Caco-2 (cell line): ENCODE measurements around the gene RETREG1. TPM values are rescaled to one million over a fixed set of nuclear protein-coding genes. Genes with fewer than 3 reads are reported as not detected.

Source experiments
- BruUV-seq: library from RNA; stranded (reverse); fragments of 400-500 nt; replicated peaks from 2 replicates; lab custom pipeline; 2021; lab: Mats Ljungman, UMichigan
- CTCF ChIA-PET: fragments of 300-600 bp; sonication (Branson Sonifier 250); formaldehyde crosslinking; loops from one replicate; lab custom pipeline; 2022; ENCODE audit warnings: antibody characterized with exemption; lab: Charles Lee
- POLR2A ChIA-PET: fragments of 300-600 bp; sonication (Branson Sonifier 250); formaldehyde crosslinking; loops from one replicate; lab custom pipeline; 2022; ENCODE audit warnings: antibody characterized with exemption; lab: Charles Lee
- DNase-seq, 2 experiments: peaks; one replicate each; pipeline versions ENCODE4 v3.0.0 to v3.0.0-alpha.2; 2020 to 2022
- H3K27me3 ChIP-seq: replicated peaks from 2 replicates; pipeline ENCODE4 v1.6.0; 2011; ENCODE audit warnings: low read length; ENCODE audit not compliant: control insufficient read depth, insufficient read depth
- H3K36me3 ChIP-seq: 2 replicates; pipeline ENCODE4 v1.5.1; 2011; ENCODE audit warnings: low read length; ENCODE audit not compliant: control insufficient read depth, insufficient read depth
- H3K4me1 ChIP-seq: fragments of 250-450 bp; sonication (Bioruptor Pico); 2 replicates; pipeline ENCODE4 v1.5.1; 2020; ENCODE audit warnings: mild to moderate bottlenecking
- H3K4me3 ChIP-seq: 2 replicates; pipeline ENCODE4 v1.5.1; 2011; ENCODE audit warnings: low read depth, mild to moderate bottlenecking, control low read depth, low read length
- H3K9me3 ChIP-seq: fragments of 250-450 bp; sonication (Bioruptor Pico); 2 replicates; pipeline ENCODE4 v1.5.1; 2020; ENCODE audit warnings: mild to moderate bottlenecking, moderate library complexity
- H3K27ac Mint-ChIP-seq: one replicate; pipeline ENCODE4 v1.8.0; 2022; ENCODE audit warnings: mixed read lengths; ENCODE audit not compliant: unreplicated experiment
- H3K27me3 Mint-ChIP-seq: one replicate; pipeline ENCODE4 v1.8.0; 2022; ENCODE audit warnings: mixed read lengths; ENCODE audit not compliant: insufficient read depth, unreplicated experiment
- H3K36me3 Mint-ChIP-seq: one replicate; pipeline ENCODE4 v1.8.0; 2022; ENCODE audit warnings: mild to moderate bottlenecking, mixed read lengths; ENCODE audit not compliant: insufficient read depth, unreplicated experiment
- H3K4me1 Mint-ChIP-seq: one replicate; pipeline ENCODE4 v1.8.0; 2022; ENCODE audit warnings: low read depth, mixed read lengths; ENCODE audit not compliant: unreplicated experiment
- H3K4me3 Mint-ChIP-seq: one replicate; pipeline ENCODE4 v1.8.0; 2022; ENCODE audit warnings: mild to moderate bottlenecking, moderate library complexity, mixed read lengths; ENCODE audit not compliant: unreplicated experiment
- H3K9me3 Mint-ChIP-seq: one replicate; pipeline ENCODE4 v1.8.0; 2022; ENCODE audit warnings: mixed read lengths; ENCODE audit not compliant: unreplicated experiment
- intact Hi-C: fragments of 100-400 bp; cut with micrococcal nuclease; formaldehyde crosslinking; loops from one replicate; pipeline ENCODE4 v1.10.0; 2022; ENCODE audit not compliant: unreplicated experiment
- total RNA-seq: library from RNA; stranded (reverse); gene quantifications from 2 replicates; pipeline ENCODE4 v1.2.3, GENCODE V29; 2022
- TF ChIP-seq, protein P1 (sequence below), 2 experiments: fragments of 200-600 bp in 1 of 2; IDR thresholded peaks; 1 replicate in 1 of 2; 2 replicates in 1 of 2; pipeline versions ENCODE4 v1.5.1 to v1.8.0; 2011 to 2022; ENCODE audit warnings: antibody characterized with exemption in 1 of 2, control low read depth in 1 of 2, inconsistent platforms in 1 of 2, low read depth in 1 of 2, low read length in 1 of 2, mild to moderate bottlenecking in 1 of 2, moderate library complexity in 1 of 2; ENCODE audit not compliant: insufficient read depth in 1 of 2, severe bottlenecking in 1 of 2, unreplicated experiment in 1 of 2

Gene RETREG1
- total RNA-seq, 1 experiment from 2014 or later, result 15.1 TPM

- H3K27me3 ChIP-seq, result no peaks in the 10 kb centered on the region
- no peaks in the 10 kb centered on the region for H3K4me1 ChIP-seq
- ChIA-PET CTCF (no interaction called here), POLR2A (no interaction called here)
- intact Hi-C loops, result loop anchor here (5.0 kb wide), 1 partner anchor 43 kb away; no protein-coding TSS in a partner anchor
- TF ChIP-seq, protein P1, sequence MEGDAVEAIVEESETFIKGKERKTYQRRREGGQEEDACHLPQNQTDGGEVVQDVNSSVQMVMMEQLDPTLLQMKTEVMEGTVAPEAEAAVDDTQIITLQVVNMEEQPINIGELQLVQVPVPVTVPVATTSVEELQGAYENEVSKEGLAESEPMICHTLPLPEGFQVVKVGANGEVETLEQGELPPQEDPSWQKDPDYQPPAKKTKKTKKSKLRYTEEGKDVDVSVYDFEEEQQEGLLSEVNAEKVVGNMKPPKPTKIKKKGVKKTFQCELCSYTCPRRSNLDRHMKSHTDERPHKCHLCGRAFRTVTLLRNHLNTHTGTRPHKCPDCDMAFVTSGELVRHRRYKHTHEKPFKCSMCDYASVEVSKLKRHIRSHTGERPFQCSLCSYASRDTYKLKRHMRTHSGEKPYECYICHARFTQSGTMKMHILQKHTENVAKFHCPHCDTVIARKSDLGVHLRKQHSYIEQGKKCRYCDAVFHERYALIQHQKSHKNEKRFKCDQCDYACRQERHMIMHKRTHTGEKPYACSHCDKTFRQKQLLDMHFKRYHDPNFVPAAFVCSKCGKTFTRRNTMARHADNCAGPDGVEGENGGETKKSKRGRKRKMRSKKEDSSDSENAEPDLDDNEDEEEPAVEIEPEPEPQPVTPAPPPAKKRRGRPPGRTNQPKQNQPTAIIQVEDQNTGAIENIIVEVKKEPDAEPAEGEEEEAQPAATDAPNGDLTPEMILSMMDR (IDR thresholded peaks at IDR 0.05; ENCODE audit: insufficient read depth in 1 of 2, low read depth in 1 of 2, low read length in 1 of 2, severe bottlenecking in 1 of 2, unreplicated experiment in 1 of 2), result no peak
- H3K4me3 ChIP-seq, result no peak overlapping the region
- H3K9me3 ChIP-seq, result no peaks in the 10 kb centered on the region
- no TSS peak for BruUV-seq
- no peaks in the 10 kb centered on the region for H3K9me3 Mint-ChIP-seq
- H3K36me3 Mint-ChIP-seq, result no peaks in the 10 kb centered on the region
- H3K36me3 ChIP-seq, result no peaks in the 10 kb centered on the region
- H3K4me3 Mint-ChIP-seq, result no peak overlapping the region
- no peaks in the 10 kb centered on the region for H3K27me3 Mint-ChIP-seq
- no peak overlapping the region for H3K27ac Mint-ChIP-seq
- DNase-seq, result no peak
- no peaks in the 10 kb centered on the region for H3K4me1 Mint-ChIP-seq
Observed at GRCh38 chr5:16619136-16619535, 2.3 kb upstream of the RETREG1 start.

GRCh38 chr5:16618138-16618897, 1.5 kb upstream of the RETREG1 start:
- CTCF ChIA-PET, result no interaction called here
- TF ChIP-seq, protein P1 (IDR thresholded peaks at IDR 0.05; ENCODE audit: insufficient read depth in 1 of 2, low read depth in 1 of 2, low read length in 1 of 2, severe bottlenecking in 1 of 2, unreplicated experiment in 1 of 2), result no peak
- Mint-ChIP-seq H3K36me3 (no peaks in the 10 kb centered on the region), H3K4me1 (no peaks in the 10 kb centered on the region), H3K9me3 (no peaks in the 10 kb centered on the region), H3K27me3 (no peaks in the 10 kb centered on the region), H3K27ac (no peak overlapping the region), H3K4me3 (no peak overlapping the region)
- H3K4me3 ChIP-seq, result no peak overlapping the region
- no peaks in the 10 kb centered on the region for H3K36me3 ChIP-seq
- no peaks in the 10 kb centered on the region for H3K9me3 ChIP-seq
- no peaks in the 10 kb centered on the region for H3K4me1 ChIP-seq
- no TSS peak for BruUV-seq
- no peaks in the 10 kb centered on the region for H3K27me3 ChIP-seq
- DNase-seq, result no peak
- POLR2A ChIA-PET, result no interaction called here
- intact Hi-C loops, result loop anchor here (5.0 kb wide), 1 partner anchor 44 kb away; no protein-coding TSS in a partner anchor

DNA sequence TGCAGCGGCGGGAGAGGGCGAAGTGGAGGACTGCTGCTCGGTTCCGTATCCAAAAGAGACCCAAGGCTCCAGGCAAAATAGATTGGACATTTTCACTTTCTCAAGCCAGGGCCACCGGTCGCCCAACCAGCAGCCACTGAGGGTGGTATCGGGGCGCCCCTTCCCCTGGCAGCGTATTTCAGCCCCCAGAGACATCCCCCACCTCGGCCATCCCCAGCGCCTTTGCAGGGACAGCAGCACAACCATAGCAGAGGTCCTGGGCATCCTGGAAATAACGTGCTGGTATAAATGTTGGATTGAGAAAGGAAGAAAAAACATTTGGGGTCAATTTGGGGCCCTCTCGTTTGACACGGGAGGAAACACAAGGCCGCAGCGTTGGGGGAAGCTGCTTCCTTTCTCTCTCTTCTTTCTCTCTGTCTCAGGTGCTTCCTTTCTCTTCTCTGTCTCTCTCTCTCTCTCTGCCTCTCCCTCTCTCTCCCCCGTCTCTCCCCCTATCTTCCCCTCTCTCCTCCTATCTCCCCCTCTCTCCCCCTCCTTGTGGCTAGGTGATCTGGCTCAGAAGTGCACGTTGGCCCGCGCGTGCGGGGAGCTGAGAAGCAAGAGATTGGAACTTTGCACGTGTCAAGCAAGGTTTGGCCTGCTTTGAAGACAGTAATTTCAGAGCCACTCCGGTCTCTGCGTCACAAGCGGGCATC, 624 bp upstream of the RETREG1 start:
- H3K27me3 ChIP-seq, result no peaks in the 10 kb centered on the region
- no peaks in the 10 kb centered on the region for H3K36me3 ChIP-seq
- no TSS peak for BruUV-seq
- no peaks in the 10 kb centered on the region for H3K4me1 ChIP-seq
- no peaks in the 10 kb centered on the region for H3K9me3 ChIP-seq
- Mint-ChIP-seq H3K4me1 (no peaks in the 10 kb centered on the region), H3K4me3 (no peak overlapping the region), H3K27ac (no peak overlapping the region), H3K36me3 (no peaks in the 10 kb centered on the region), H3K9me3 (no peaks in the 10 kb centered on the region), H3K27me3 (no peaks in the 10 kb centered on the region)
- no peak for DNase-seq
- intact Hi-C loops, result loop anchor here (2.0 to 5.0 kb wide), 2 partner anchors 45 to 65 kb away; no protein-coding TSS in a partner anchor
- ChIA-PET POLR2A (no interaction called here), CTCF (no interaction called here)
- peak overlapping the region; percentile 84 for H3K4me3 ChIP-seq
- TF ChIP-seq, protein P1 (IDR thresholded peaks at IDR 0.05; ENCODE audit: insufficient read depth in 1 of 2, low read depth in 1 of 2, low read length in 1 of 2, severe bottlenecking in 1 of 2, unreplicated experiment in 1 of 2), result no peak
